ENCODE data around the gene TMPRSS11B. TPM values are rescaled to one million over a fixed set of nuclear protein-coding genes. Genes with fewer than 3 reads are reported as not detected.

Gene TMPRSS11B
- total RNA-seq, 1 donor from 2014 or later, result not detected

DNA sequence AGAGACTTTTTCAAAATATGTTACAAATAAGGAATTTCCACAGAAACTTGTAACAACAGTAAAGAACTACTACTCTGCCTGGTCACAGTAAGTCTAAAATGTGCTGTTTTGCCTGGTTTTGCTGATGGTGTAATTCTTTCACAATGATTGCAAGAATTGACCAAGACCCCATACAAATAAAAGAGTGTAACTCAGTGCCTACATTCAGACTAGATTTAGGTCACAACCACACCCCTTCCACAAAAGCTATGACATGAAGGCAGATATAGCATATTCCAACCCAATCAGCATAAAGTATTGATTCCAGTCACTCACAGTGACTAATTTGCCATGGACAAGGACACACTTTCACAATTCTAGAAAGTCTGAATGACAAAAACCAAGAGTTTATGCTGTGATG, 62.1 kb downstream of the TMPRSS11B start:
- H3K4me3 ChIP-seq, result no peak overlapping the region
- no peaks in the 10 kb centered on the region for H3K4me1 ChIP-seq
- DNase-seq (ENCODE audit: low spot score in 2 of 2), result no peak
- H3K27me3 ChIP-seq, result no peaks in the 10 kb centered on the region
- H3K9me3 ChIP-seq, result no peaks in the 10 kb centered on the region
- H3K27ac ChIP-seq, result no peak overlapping the region
- no peaks in the 10 kb centered on the region for H3K36me3 ChIP-seq
- no peak for TF ChIP-seq CTCF (IDR thresholded peaks at IDR 0.05)
- intact Hi-C loops (cut with DNase I), result no loop called here

GRCh38 chr4:68182382-68182820, 63.1 kb downstream of the TMPRSS11B start:
- TF ChIP-seq CTCF (IDR thresholded peaks at IDR 0.05), result no peak
- Histone ChIP-seq H3K36me3 (no peaks in the 10 kb centered on the region), H3K4me3 (no peak overlapping the region), H3K4me1 (no peaks in the 10 kb centered on the region), H3K27me3 (no peaks in the 10 kb centered on the region), H3K9me3 (no peaks in the 10 kb centered on the region), H3K27ac (no peak overlapping the region)
- intact Hi-C loops (cut with DNase I), result no loop called here
- DNase-seq (ENCODE audit: low spot score in 2 of 2), result no peak

GRCh38 chr4:68180849-68181526, 64.5 kb downstream of the TMPRSS11B start:
- TF ChIP-seq CTCF (IDR thresholded peaks at IDR 0.05), result no peak
- H3K4me3 ChIP-seq, result no peak overlapping the region

DNA sequence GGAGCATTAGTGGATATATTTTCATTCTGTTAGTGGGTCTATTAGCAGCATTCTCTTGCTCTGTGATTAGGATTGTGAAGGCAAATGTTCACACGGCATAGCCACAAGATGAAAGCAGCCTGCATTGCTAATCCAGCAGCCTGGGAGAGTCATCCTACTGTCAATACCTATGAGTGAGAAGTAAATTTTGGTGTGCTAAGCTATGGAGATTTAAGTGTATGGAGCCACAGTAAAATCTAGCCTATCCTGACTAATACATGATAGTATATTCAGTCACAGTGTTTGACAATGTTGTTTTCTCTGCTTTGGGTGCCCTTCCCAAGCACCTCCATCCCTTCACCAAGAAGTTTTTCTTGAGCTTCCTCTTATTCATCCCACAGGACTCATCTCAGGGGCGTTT, 68.6 kb downstream of the TMPRSS11B start:
- no peak for TF ChIP-seq CTCF (IDR thresholded peaks at IDR 0.05)
- no peaks in the 10 kb centered on the region for H3K9me3 ChIP-seq
- no peaks in the 10 kb centered on the region for H3K36me3 ChIP-seq
- H3K27ac ChIP-seq, result no peak overlapping the region
- H3K27me3 ChIP-seq, result no peaks in the 10 kb centered on the region
- no peak for DNase-seq (ENCODE audit: low spot score in 2 of 2)
- no peak overlapping the region for H3K4me3 ChIP-seq
- H3K4me1 ChIP-seq, result no peaks in the 10 kb centered on the region
- intact Hi-C loops (cut with DNase I), result no loop called here

More at GRCh38 chr4:68180849-68181526, 64.5 kb downstream of the TMPRSS11B start:
- no peak for DNase-seq (ENCODE audit: low spot score in 2 of 2)
- Histone ChIP-seq H3K4me1 (no peaks in the 10 kb centered on the region), H3K27ac (no peak overlapping the region), H3K36me3 (no peaks in the 10 kb centered on the region), H3K9me3 (no peaks in the 10 kb centered on the region), H3K27me3 (no peaks in the 10 kb centered on the region)
- intact Hi-C loops (cut with DNase I), result no loop called here

Other genes starting within 250 kb of the TMPRSS11B start
- not detected for gene TMPRSS11F, start 115.8 kb downstream of the TMPRSS11B start, total RNA-seq
- gene YTHDC1, start 104.4 kb upstream of the TMPRSS11B start, total RNA-seq, result 17.6 TPM
- gene TMPRSS11E, start 201.8 kb upstream of the TMPRSS11B start, total RNA-seq, result not detected